ENCODE data around the gene EPS15. TPM values are rescaled to one million over a fixed set of nuclear protein-coding genes. Genes with fewer than 3 reads are reported as not detected.
A peak's percentile ranks its signal among the peaks of the same experiment; 100 is the strongest.

The EPS15 gene
- total and polyA plus RNA-seq, 9 of the 15 experiments (the other 6 are each of a cell fraction or from before 2014, with no cell fraction given) = 23.1 to 69.0 (median 41.7) TPM

- TF ChIP-seq ZNF583 (CRISPR knock-in tag; IDR thresholded peaks at IDR 0.05) (0 out of 2 replicates have a peak, but pooled peaks have one; percentile 59), TCF7 (IDR thresholded peaks at IDR 0.05; ENCODE audit: borderline replicate concordance) (no peak), TAF9B (IDR thresholded peaks at IDR 0.05; ENCODE audit: partially characterized antibody) (no peak), CEBPG (CRISPR knock-in tag; IDR thresholded peaks at IDR 0.05) (no peak), CEBPG (tag; conservative IDR thresholded peaks at IDR 0.05 in 1 of 2, IDR thresholded peaks at IDR 0.05 in 1 of 2) (peak; percentile 27 to 35; a peak in 1 of 4 replicates), ZBTB9 (CRISPR knock-in tag; IDR thresholded peaks at IDR 0.05) (peak; percentile 65; the same call in 1 of the 2 replicates), YBX1 (IDR thresholded peaks at IDR 0.05) (no peak), SMC3 (conservative IDR thresholded peaks at IDR 0.05; ENCODE audit: insufficient read depth, low read depth, low read length) (no peak), PRDM10 (IDR thresholded peaks at IDR 0.05; ENCODE audit: partially characterized antibody) (no peak), POLR3G (IDR thresholded peaks at IDR 0.05; ENCODE audit: extremely low read depth, insufficient read length, insufficient replicate concordance) (no peak), ZNF175 (CRISPR knock-in tag; IDR thresholded peaks at IDR 0.05; ENCODE audit: low read depth) (peak; percentile 22; the same call in 1 of the 2 replicates), CCAR2 (IDR thresholded peaks at IDR 0.05; ENCODE audit: low read depth, low read length) (no peak), NR2C1 (IDR thresholded peaks at IDR 0.05) (no peak), NR2C1 (tag; IDR thresholded peaks at IDR 0.05) (0 out of 2 replicates have a peak, but pooled peaks have one; percentile 14), RAD51 (IDR thresholded peaks at IDR 0.05; ENCODE audit: borderline replicate concordance, low read depth) (peak; percentile 15; the same call in 1 of the 2 replicates), ZNF639 (CRISPR knock-in tag; conservative IDR thresholded peaks at IDR 0.05 in 1 of 2, IDR thresholded peaks at IDR 0.05 in 1 of 2) (0 out of 4 replicates have a peak, but pooled peaks of 1 of the 2 experiments have one; percentile 13), JUND (IDR thresholded peaks at IDR 0.05; ENCODE audit: borderline replicate concordance, low read depth, low read length) (peak; percentile 62; the same call in 1 of the 2 replicates), JUND (tag; IDR thresholded peaks at IDR 0.05; ENCODE audit: borderline replicate concordance, low read depth, low read length) (no peak; the same call in 2 of the 3 replicates), ZNF41 (CRISPR knock-in tag; conservative IDR thresholded peaks at IDR 0.05) (0 out of 2 replicates have a peak, but pooled peaks have one; percentile 43), PTRF (tag; IDR thresholded peaks at IDR 0.05) (0 out of 2 replicates have a peak, but pooled peaks have one; percentile 26)
These were observed 204.9 kb downstream of the EPS15 start (continued) for GRCh38 chr1:51313961-51314777.

Measured in K562 (cell line).